Measurements from ENCODE around the gene UVSSA.
"Not testable (repeated sequence)": the region's sequence is repeated elsewhere in the genome, so short reads cannot be mapped to it uniquely, and the experiment has no call there.

DNA sequence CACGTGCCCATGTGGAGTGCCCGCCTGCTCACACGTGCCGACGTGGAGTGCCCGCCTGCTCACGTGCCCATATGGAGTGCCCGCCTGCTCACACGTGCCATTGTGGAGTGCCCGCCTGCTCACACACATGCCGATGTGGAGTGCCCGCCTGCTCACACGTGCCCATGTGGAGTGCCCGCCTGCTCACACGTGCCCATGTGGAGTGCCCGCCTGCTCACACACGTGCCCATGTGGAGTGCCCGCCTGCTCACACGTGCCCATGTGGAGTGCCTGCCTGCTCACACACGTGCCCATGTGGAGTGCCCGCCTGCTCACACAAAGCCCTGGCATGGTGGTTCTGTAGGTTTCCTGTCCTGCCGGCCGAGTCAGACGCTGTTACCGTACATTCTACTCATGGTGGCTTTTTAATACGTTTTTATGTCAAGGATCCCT is 48.4 kb downstream of the UVSSA start:
- TF ChIP-seq EZH2 (IDR thresholded peaks at IDR 0.05); POLR2AphosphoS5 (IDR thresholded peaks at IDR 0.05; ENCODE audit: borderline replicate concordance, low read depth, low read length): not testable (repeated sequence)
